GM12878 (cell line): ENCODE data around the gene SLC4A1. TPM values are rescaled to one million over a fixed set of nuclear protein-coding genes. Genes with fewer than 3 reads are reported as not detected.
A peak's percentile ranks its signal among the peaks of the same experiment; 100 is the strongest.

Experiments
- CBX5 ChIP-seq: sonication (generic); IDR thresholded peaks from 2 replicates; pipeline ENCODE4 v1.6.1; 2016; ENCODE audit warnings: low read depth, moderate library complexity, mild to moderate bottlenecking, inconsistent platforms
- EGR1 ChIP-seq, 2 experiments: IDR thresholded peaks; 1 replicate in 1 of 2; 2 replicates in 1 of 2; pipeline ENCODE4 v1.6.1; 2011 to 2012; ENCODE audit warnings: low read depth in 2 of 2, low read length in 2 of 2, borderline replicate concordance in 1 of 2, mild to moderate bottlenecking in 1 of 2, moderate library complexity in 1 of 2
- HDAC2 ChIP-seq: fragments of 200-600 bp; sonication (generic); IDR thresholded peaks from 2 replicates; pipeline ENCODE4 v1.6.1; 2017
- HDGF ChIP-seq: fragments of 450-650 bp; IDR thresholded peaks from 2 replicates; pipeline ENCODE4 v1.6.1; 2016; ENCODE audit warnings: antibody characterized with exemption
- IRF3 ChIP-seq: fragments of 450-650 bp; IDR thresholded peaks from 2 replicates; pipeline ENCODE4 v1.6.1; 2014; ENCODE audit warnings: mild to moderate bottlenecking
- MAX ChIP-seq: IDR thresholded peaks from 2 replicates; pipeline ENCODE4 v1.6.1; 2012; ENCODE audit warnings: low read depth, low read length, improper control_type of control experiment
- NRF1 ChIP-seq: conservative IDR thresholded peaks from 2 replicates; pipeline ENCODE4 v1.6.1; 2011; ENCODE audit warnings: mild to moderate bottlenecking, low read depth, low read length, improper control_type of control experiment
- PAX5 ChIP-seq: IDR thresholded peaks from 2 replicates; pipeline ENCODE4 v1.6.1; 2011; ENCODE audit warnings: low read depth, low read length, borderline replicate concordance
- PKNOX1 ChIP-seq: fragments of 450-650 bp; IDR thresholded peaks from 2 replicates; pipeline ENCODE4 v1.6.1; 2016; ENCODE audit warnings: mild to moderate bottlenecking
- PML ChIP-seq: IDR thresholded peaks from 2 replicates; pipeline ENCODE4 v1.6.1; 2012; ENCODE audit warnings: low read length, inconsistent platforms
- POLR2A ChIP-seq: IDR thresholded peaks from 2 replicates; pipeline ENCODE4 v1.6.1; 2011; ENCODE audit warnings: low read depth, mild to moderate bottlenecking, low read length
- RELB ChIP-seq: fragments of 450-650 bp; IDR thresholded peaks from 2 replicates; pipeline ENCODE4 v1.6.1; 2017; ENCODE audit warnings: low read depth, mild to moderate bottlenecking, moderate library complexity
- REST ChIP-seq: IDR thresholded peaks from 2 replicates; pipeline ENCODE4 v1.6.1; 2012; ENCODE audit warnings: mild to moderate bottlenecking, low read depth, low read length
- SREBF1 ChIP-seq: IDR thresholded peaks from 2 replicates; pipeline ENCODE4 v1.6.1; 2012; ENCODE audit warnings: mild to moderate bottlenecking, low read length
- SREBF2 ChIP-seq: IDR thresholded peaks from 2 replicates; pipeline ENCODE4 v1.6.1; 2012; ENCODE audit warnings: mild to moderate bottlenecking, low read length
- TCF12 ChIP-seq: IDR thresholded peaks from 2 replicates; pipeline ENCODE4 v1.6.1; 2011; ENCODE audit warnings: low read depth, mild to moderate bottlenecking, low read length
- YBX1 ChIP-seq: fragments of 450-650 bp; IDR thresholded peaks from 2 replicates; pipeline ENCODE4 v1.6.1; 2016; ENCODE audit warnings: antibody characterized with exemption
- ZNF592 ChIP-seq: fragments of 450-650 bp; IDR thresholded peaks from 2 replicates; pipeline ENCODE4 v1.6.1; 2017; ENCODE audit warnings: mild to moderate bottlenecking, moderate library complexity
- polyA plus RNA-seq, 11 experiments: library from polyadenylated mRNA; depleted of rRNA in 4 of 11; unstranded in 6 of 11; stranded (reverse) in 5 of 11; fragments of >200 nt; fragmentation: Nextera tagmentation in 4 of 11; fragmentation: Illumina TruSeq in 1 of 11; extraction: Ambion mirVana in 4 of 11; extraction: Trizol in 1 of 11; gene quantifications; 1 replicate in 1 of 11; 2 replicates in 10 of 11; pipeline versions ENCODE4 v1.2.1 to v1.2.3, GENCODE V29; 2011 to 2016; ENCODE audit warnings: inconsistent platforms in 2 of 11, missing spikeins in 2 of 11, low read depth in 1 of 11
- total RNA-seq, 4 experiments: library from RNA; depleted of rRNA in 3 of 4; stranded (reverse); fragments of >200 nt in 3 of 4; fragmentation: Illumina TruSeq in 1 of 4; extraction: Trizol in 1 of 4; gene quantifications; 2 replicates each; pipeline versions ENCODE4 v1.2.1 to v1.2.3, GENCODE V29; 2013 to 2021

Gene SLC4A1
- total and polyA plus RNA-seq, 10 of the 15 experiments (the other 5 are each of a cell fraction or from before 2014, with no cell fraction given), result 0.03 TPM; not detected in 9

GRCh38 chr17:44209786-44210341 is 58.1 kb downstream of the SLC4A1 start (continued):
- TF ChIP-seq ZNF592 (no peak), HDGF (peak; percentile 90), PAX5 (no peak), PML (peak; percentile 78), REST (no peak), NRF1 (no peak), POLR2A (no peak), TCF12 (no peak), EGR1 (IDR thresholded peaks at IDR 0.05; ENCODE audit: borderline replicate concordance in 1 of 2, low read depth in 2 of 2, low read length in 2 of 2) (no peak), PKNOX1 (no peak), SREBF1 (no peak), RELB (peak; percentile 46; the same call in 1 of the 2 replicates), YBX1 (no peak), HDAC2 (no peak), IRF3 (no peak), CBX5 (no peak), MAX (no peak), SREBF2 (no peak)
